ENCODE measurements around the gene RNASE2.
A peak's percentile ranks its signal among the peaks of the same experiment; 100 is the strongest.
"Not testable (repeated sequence)": the region's sequence is repeated elsewhere in the genome, so short reads cannot be mapped to it uniquely, and the experiment has no call there.

Gene RNASE2

GRCh38 chr14:20954736-20955537 is at the start of gene RNASE2:
Gene RNASE2 (plus strand): TSS chr14:20955487. CDS start chr14:20955772, 285 bp downstream.
- DNase-seq, result not testable (repeated sequence)

DNA sequence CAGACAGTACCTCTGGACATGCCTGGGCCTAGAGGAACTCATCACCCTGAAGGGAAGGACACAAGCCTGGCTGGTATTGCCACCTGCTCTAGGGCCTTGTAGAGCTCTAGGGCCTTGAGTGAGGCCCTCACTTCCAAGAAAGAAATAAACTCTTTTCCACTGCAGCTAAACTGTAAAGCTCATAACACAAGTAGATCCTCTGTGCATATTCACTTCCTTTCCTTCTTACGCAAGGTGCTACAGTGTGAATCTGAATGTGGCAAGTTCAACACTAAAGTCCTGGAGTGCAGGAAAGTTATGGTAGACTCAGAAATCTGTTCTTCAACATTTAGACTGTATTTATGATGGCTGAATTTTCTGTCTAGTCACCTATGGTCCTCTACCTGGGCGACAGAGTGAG is 49.6 kb upstream of the RNASE2 start:
- DNase-seq, result no peak

- no peak for DNase-seq
These were observed 48.1 kb upstream of the RNASE2 start for GRCh38 chr14:20907214-20907613.

DNA sequence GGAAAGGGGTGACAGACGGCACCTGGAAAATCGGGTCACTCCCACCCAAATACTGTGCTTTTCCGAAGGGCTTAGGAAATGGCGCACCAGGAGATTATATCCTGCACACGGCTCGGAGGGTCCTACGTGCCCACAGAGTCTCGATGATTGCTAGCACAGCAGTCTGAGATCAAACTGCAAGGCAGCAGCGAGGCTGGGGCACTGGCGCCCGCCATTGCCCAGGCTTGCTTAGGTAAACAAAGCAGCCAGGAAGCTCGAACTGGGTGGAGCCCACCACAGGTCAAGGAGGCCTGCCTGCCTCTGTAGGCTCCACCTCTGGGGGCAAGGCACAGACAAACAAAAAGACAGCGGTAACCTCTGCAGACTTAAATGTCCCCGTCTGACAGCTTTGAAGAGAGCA is 44.5 kb upstream of the RNASE2 start:
- not testable (repeated sequence) for DNase-seq

GRCh38 chr14:20919038-20919756 is 36.1 kb upstream of the RNASE2 start:
- not testable (repeated sequence) for DNase-seq

GRCh38 chr14:20923766-20924297 is 31.5 kb upstream of the RNASE2 start:
- not testable (repeated sequence) for DNase-seq

DNA sequence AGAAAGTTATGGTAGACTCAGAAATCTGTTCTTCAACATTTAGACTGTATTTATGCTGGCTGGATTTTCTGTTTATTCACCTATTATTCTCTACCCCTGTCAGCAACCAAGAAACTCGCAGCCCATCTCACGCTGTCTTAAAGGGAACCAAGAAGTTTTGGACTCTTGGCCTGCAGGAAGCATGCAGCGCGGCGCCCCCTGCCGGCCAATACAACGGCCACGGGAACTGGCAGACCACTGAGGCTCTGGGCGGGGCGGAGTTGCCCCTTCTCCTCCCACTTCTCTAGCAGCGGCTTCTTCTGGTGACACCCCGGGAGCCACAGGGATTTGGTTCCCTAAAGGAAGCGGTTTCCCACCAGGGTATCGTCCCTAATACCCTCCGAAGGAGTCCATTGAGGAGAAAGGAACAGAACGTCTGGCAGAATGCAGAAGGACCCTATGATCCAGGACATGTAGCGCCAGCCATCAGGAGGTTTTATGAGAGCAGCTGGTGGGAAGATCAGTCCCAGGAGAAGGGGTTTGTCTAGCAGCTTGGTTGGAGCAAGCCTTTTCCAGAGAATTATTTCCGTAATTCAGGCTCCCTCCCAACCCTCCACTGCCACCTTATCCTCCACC is 21.0 kb upstream of the RNASE2 start:
- DNase-seq, result peak in 1 of 2 experiments; percentile 2

- no peak for DNase-seq
These were observed 19.8 kb upstream of the RNASE2 start for GRCh38 chr14:20935303-20935984.

DNA sequence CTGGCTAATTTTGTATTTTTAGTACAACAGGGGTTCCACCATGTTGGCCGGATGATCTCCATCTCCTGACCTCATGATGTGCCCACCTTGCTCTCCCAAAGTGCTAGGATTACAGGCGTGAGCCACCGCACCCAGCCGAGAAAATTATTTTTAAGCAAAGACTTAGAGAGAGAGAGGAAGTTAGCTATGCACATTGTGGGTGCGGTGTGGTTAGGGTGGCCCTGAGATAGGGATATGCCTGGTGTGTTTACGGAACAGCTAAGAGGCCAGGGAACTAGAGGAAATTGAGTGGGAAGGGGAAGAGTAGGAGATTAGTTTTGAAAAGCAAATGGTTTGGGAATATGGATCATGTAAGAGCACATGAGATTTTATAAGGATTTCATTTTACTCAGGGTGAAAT is 10.1 kb upstream of the RNASE2 start:
- not testable (repeated sequence) for DNase-seq

DNA sequence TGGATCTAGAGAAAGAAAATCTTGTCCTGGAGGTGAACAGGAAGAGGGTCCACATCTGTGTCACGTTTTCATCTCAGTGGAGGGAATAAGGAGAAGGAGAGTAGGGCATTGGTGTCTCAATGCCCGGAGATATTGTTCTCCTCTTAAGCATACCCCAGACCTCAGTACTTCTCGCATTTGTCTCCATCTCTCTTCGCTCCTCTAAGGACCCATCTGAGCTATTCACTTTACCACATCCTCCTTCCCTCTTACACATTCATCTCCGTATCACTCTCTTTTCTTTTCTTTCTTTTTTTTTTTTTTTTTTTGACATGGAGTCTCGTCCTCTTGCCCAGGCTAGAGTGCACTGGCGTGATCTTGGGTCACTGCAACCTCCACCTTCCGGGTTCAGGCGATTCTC is 8.6 kb upstream of the RNASE2 start:
- not testable (repeated sequence) for DNase-seq

- DNase-seq, result not testable (repeated sequence)
These were observed 219 bp downstream of the RNASE2 start for GRCh38 chr14:20955538-20955873.

- no peak for DNase-seq
These were observed 1.2 kb downstream of the RNASE2 start for GRCh38 chr14:20956376-20956976.

DNA sequence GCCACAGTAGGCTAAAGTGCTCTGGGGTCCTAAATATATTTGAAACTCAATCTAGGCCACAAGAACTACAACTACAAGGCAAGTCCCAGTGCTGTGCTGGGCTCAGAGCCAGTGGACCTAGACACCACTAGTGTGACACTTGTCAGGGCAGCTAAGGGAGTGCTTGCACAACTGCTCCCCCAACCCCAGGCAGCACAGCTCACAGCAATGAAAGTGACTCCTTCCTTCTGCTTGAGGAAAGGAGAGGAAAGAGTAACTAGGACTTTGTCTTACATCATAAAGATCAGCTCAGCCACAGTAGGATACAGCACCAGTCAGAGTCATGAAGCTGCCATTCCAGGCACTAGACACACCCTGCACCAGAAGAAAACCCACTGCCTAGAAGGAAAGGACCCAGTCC is 3.7 kb downstream of the RNASE2 start:
- not testable (repeated sequence) for DNase-seq

GRCh38 chr14:20969336-20969735 is 14.0 kb downstream of the RNASE2 start:
- DNase-seq, result no peak

- no peak for DNase-seq
These were observed 15.3 kb downstream of the RNASE2 start for GRCh38 chr14:20970647-20970982.

- peak; percentile 64 for DNase-seq
These were observed 15.9 kb downstream of the RNASE2 start for GRCh38 chr14:20970983-20971704.

GRCh38 chr14:20971705-20972021 is 16.4 kb downstream of the RNASE2 start:
- no peak for DNase-seq

- no peak for DNase-seq
These were observed 18.2 kb downstream of the RNASE2 start for GRCh38 chr14:20973501-20973900.

DNA sequence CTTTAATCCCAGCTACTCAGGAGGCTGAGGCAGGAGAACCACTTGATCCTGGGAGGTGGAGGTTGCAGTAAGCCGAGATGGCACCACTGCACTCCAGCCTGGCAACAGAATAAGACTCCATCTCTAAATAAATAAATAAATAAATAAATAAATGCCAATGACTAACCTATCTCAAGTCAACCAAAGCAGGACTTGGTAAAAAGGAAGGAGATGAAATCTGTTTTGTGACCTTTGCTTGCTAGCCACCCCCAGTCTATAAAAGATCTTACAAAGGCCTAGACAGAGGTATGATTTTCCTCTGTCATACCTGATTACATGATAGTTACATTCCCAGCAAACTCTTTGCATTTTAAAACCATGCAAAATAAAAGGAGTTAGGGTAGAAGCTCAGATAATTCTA is 21.0 kb downstream of the RNASE2 start:
- no peak for DNase-seq

GRCh38 chr14:20978687-20979086 is 23.4 kb downstream of the RNASE2 start:
- no peak for DNase-seq

- DNase-seq, result no peak
These were observed 25.6 kb downstream of the RNASE2 start for GRCh38 chr14:20980906-20981305.

All from activated CD4-positive, alpha-beta T cell treated with anti-CD3 and anti-CD28 coated beads, Interleukin-2, amount 50 U/mL, for 4 hours (primary cell).